IPS-20b (cell line): ENCODE measurements around the gene TEDC2.
"Not testable (repeated sequence)": the region's sequence is repeated elsewhere in the genome, so short reads cannot be mapped to it uniquely, and the experiment has no call there.

Experiments used
- H3K27ac ChIP-seq: one replicate; pipeline ENCODE4 v1.5.1; 2013; ENCODE audit warnings: low read length
- H3K27me3 ChIP-seq: 2 replicates; pipeline ENCODE4 v1.6.1; 2013; ENCODE audit warnings: mild to moderate bottlenecking, low read length, inconsistent platforms; ENCODE audit not compliant: insufficient read depth
- H3K36me3 ChIP-seq: 2 replicates; pipeline ENCODE4 v1.6.1; 2013; ENCODE audit warnings: low read depth, mild to moderate bottlenecking, inconsistent platforms, low read length, moderate library complexity; ENCODE audit not compliant: insufficient read depth
- H3K4me1 ChIP-seq: 2 replicates; pipeline ENCODE4 v1.6.1; 2013; ENCODE audit warnings: mild to moderate bottlenecking, control low read depth, inconsistent platforms, low read length, moderate library complexity; ENCODE audit not compliant: insufficient read depth
- H3K4me3 ChIP-seq: 2 replicates; pipeline ENCODE4 v1.5.1; 2013; ENCODE audit warnings: mild to moderate bottlenecking, low read length, inconsistent platforms
- H3K9ac ChIP-seq: 2 replicates; pipeline ENCODE4 v1.6.1; 2013; ENCODE audit warnings: low read depth, mild to moderate bottlenecking, inconsistent platforms, low read length, moderate library complexity
- H3K9me3 ChIP-seq: 2 replicates; pipeline ENCODE4 v1.6.1; 2013; ENCODE audit warnings: mild to moderate bottlenecking, low read depth, low read length, inconsistent platforms; ENCODE audit not compliant: insufficient read depth

Gene TEDC2

DNA sequence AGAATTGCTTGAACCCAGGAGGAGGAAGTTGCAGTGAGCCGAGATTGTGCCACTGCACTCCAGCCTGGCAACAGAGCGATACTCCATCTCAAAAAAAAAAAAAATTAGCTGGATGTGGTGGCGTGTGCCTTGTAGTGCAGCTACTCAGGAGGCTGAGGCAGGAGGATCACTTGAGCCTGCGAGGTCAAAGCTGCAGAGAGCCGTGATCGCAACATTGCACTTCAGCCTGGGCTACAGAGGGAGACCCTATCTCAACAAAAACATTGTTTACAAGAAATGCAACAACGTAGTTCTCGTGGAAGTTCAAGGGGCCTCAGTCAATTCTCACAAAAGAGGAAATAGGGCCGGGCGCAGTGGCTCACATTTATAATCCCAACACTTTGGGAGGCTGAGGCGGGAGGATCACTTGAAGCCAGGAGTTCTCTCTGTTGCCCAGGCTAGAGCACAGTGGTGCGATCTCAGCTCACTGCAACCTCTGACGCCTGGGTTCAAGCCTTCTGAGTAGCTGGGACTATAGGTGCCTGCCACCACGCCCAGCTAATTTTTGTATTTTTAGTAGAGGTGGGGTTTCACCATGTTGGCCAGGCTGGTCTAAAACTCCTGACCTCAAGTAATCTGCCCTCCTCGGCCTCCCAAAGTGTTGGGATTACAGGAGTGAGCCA, 18.6 kb upstream of the TEDC2 start:
- H3K36me3 ChIP-seq, result peaks cover 78% of the 10 kb centered on the region
- not testable (repeated sequence) for H3K27me3 ChIP-seq, H3K4me3 ChIP-seq, H3K27ac ChIP-seq, H3K9me3 ChIP-seq, H3K4me1 ChIP-seq, H3K9ac ChIP-seq

- no peak overlapping the region for H3K9ac ChIP-seq
Observed at GRCh38 chr16:2443555-2443954, 16.4 kb upstream of the TEDC2 start.

GRCh38 chr16:2447920-2448583, 11.9 kb upstream of the TEDC2 start:
- peaks cover 89% of the 10 kb centered on the region for H3K36me3 ChIP-seq
- H3K4me3 ChIP-seq, result no peak overlapping the region
- no peaks in the 10 kb centered on the region for H3K27me3 ChIP-seq
- H3K9me3 ChIP-seq, result no peaks in the 10 kb centered on the region
- H3K9ac ChIP-seq, result no peak overlapping the region
- no peaks in the 10 kb centered on the region for H3K4me1 ChIP-seq
- H3K27ac ChIP-seq, result no peak overlapping the region

More at GRCh38 chr16:2443555-2443954, 16.4 kb upstream of the TEDC2 start:
- no peak overlapping the region for H3K27ac ChIP-seq
- H3K4me1 ChIP-seq, result no peaks in the 10 kb centered on the region
- H3K36me3 ChIP-seq, result peaks cover 78% of the 10 kb centered on the region
- no peaks in the 10 kb centered on the region for H3K27me3 ChIP-seq
- H3K4me3 ChIP-seq, result no peak overlapping the region
- no peaks in the 10 kb centered on the region for H3K9me3 ChIP-seq

DNA sequence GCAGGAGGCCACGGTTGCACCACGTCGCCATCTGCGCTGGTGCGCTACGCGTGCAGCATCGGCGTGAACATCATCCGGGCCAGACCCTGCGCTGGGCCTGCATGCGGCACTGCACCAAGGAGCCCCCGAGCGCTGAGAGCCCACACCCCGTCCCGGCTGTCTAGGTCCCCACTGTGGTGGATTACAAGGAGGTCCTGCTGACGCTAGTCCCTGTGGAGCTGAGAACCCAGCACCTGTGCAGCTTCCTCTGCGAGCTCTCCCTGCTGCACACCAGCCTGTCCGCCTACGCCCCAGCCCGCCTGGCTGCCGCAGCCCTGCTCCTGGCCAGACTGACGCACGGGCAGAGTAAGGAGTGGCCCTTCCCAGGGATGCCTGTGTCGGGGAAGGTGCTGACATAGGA, 10.8 kb upstream of the TEDC2 start:
- Histone ChIP-seq H3K9ac (no peak overlapping the region), H3K36me3 (peaks cover 92% of the 10 kb centered on the region), H3K27me3 (no peaks in the 10 kb centered on the region), H3K4me1 (no peaks in the 10 kb centered on the region), H3K4me3 (no peak overlapping the region), H3K9me3 (no peaks in the 10 kb centered on the region), H3K27ac (no peak overlapping the region)

DNA sequence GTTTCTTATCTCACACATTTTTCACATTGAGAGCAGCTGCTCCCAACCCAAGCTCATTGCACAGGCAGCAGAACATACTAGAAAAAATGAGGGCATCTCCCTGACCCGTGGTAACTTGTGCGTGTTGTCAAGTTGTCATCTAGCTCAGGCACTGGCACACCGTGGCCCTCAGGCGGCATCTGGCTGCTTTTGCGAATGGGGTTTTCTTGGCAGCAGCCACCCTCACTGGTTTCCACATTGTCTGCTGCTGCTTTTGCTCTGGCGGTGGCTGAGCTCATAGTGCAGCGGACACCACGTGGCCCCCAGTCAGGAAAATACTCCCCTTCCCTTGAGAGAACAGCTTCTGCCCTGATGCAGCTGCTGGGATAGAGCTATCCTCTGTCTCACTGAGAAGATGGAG, 9.4 kb upstream of the TEDC2 start:
- Histone ChIP-seq H3K9me3 (no peaks in the 10 kb centered on the region), H3K4me1 (no peaks in the 10 kb centered on the region), H3K9ac (no peak overlapping the region), H3K36me3 (peaks cover 91% of the 10 kb centered on the region), H3K4me3 (no peak overlapping the region), H3K27ac (no peak overlapping the region), H3K27me3 (no peaks in the 10 kb centered on the region)

GRCh38 chr16:2450975-2451381, 8.9 kb upstream of the TEDC2 start:
- Histone ChIP-seq H3K27me3 (no peaks in the 10 kb centered on the region), H3K27ac (no peak overlapping the region), H3K4me3 (no peak overlapping the region), H3K36me3 (peaks cover 91% of the 10 kb centered on the region), H3K9ac (no peak overlapping the region), H3K4me1 (no peaks in the 10 kb centered on the region), H3K9me3 (no peaks in the 10 kb centered on the region)

DNA sequence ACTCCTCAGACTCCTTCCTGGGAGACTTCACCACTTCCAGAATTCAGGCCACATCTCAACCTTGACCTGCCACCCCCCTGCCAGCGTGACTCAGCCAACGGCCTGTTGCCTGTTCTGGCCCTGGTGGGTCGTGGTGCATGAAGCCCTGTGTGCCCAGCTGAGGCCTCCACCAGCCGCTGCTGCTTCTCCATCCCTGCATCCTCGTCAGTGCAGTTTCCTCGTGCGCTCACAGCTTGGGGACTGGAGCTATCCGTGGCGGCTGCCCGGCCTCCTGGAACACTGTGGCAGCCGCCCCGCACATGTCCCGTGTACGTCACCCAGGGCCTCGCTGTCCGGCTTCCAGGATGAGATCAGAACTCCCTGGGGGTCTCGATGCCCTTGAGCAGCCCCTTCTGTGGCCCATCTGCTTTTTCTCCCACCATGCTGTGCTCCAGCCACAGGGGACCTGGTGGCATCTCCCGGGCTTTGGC, 8.0 kb upstream of the TEDC2 start:
- Histone ChIP-seq H3K27ac (no peak overlapping the region), H3K4me1 (no peaks in the 10 kb centered on the region), H3K27me3 (no peaks in the 10 kb centered on the region), H3K36me3 (peaks cover 91% of the 10 kb centered on the region), H3K9me3 (no peaks in the 10 kb centered on the region), H3K4me3 (no peak overlapping the region), H3K9ac (no peak overlapping the region)

DNA sequence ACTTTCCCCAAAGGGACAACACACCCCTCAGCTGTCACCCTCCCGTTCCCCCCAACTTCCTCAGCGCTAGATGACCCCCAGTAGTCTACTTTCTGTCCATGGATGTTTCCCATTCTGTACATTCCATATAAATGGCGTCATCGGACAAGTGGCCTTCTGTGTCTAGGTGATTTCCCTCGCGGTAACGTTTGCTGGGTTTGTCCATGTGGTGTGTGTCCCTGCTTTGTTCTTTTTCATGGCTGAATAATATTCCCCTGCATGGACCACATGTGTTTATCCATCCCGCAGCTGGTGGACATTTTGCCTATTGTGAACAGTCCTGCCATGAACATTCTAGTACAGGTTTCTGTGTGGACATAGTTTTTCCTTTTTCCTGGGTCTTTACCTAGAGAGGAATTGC, 7.3 kb upstream of the TEDC2 start:
- peaks cover 91% of the 10 kb centered on the region for H3K36me3 ChIP-seq
- H3K27me3 ChIP-seq, result no peaks in the 10 kb centered on the region
- H3K4me3 ChIP-seq, result no peak overlapping the region
- no peak overlapping the region for H3K27ac ChIP-seq
- no peak overlapping the region for H3K9ac ChIP-seq
- H3K4me1 ChIP-seq, result no peaks in the 10 kb centered on the region
- H3K9me3 ChIP-seq, result no peaks in the 10 kb centered on the region

GRCh38 chr16:2455081-2455845, 4.6 kb upstream of the TEDC2 start:
- Histone ChIP-seq H3K27ac (no peak overlapping the region), H3K27me3 (no peaks in the 10 kb centered on the region), H3K36me3 (peaks cover 70% of the 10 kb centered on the region), H3K4me1 (no peaks in the 10 kb centered on the region), H3K9me3 (no peaks in the 10 kb centered on the region), H3K4me3 (no peak overlapping the region), H3K9ac (no peak overlapping the region)

GRCh38 chr16:2456551-2457153, 3.3 kb upstream of the TEDC2 start:
- no peaks in the 10 kb centered on the region; the same call in 1 of the 2 replicates for H3K4me1 ChIP-seq
- no peaks in the 10 kb centered on the region for H3K9me3 ChIP-seq
- peaks cover 69% of the 10 kb centered on the region for H3K36me3 ChIP-seq
- H3K4me3 ChIP-seq, result no peak overlapping the region
- no peaks in the 10 kb centered on the region for H3K27me3 ChIP-seq
- no peak overlapping the region for H3K9ac ChIP-seq
- H3K27ac ChIP-seq, result no peak overlapping the region

DNA sequence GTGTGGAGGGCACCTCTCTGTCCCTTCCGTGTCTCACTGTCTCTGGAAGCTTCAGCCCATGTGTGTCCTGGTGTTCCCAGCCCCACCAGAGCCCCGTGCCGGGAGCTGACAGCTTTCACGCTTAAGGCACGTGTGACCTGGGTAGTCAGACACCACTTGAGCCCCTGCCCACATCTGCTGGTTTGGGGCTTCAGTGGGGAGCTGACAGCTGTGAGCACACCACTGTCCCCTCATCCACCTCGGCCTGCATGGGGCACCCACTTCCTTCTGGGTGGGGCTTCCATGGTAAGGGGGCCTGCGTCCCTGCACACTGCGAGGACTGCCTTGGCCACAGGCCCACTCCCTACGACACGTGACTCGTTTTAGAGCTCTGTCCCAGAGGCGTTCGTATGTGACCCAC, 2.6 kb upstream of the TEDC2 start:
- Histone ChIP-seq H3K4me1 (no peaks in the 10 kb centered on the region; the same call in 1 of the 2 replicates), H3K36me3 (peaks cover 68% of the 10 kb centered on the region), H3K27me3 (no peaks in the 10 kb centered on the region), H3K4me3 (no peak overlapping the region), H3K9ac (no peak overlapping the region), H3K27ac (no peak overlapping the region), H3K9me3 (no peaks in the 10 kb centered on the region)
